ENCODE data around the gene BZW1. TPM values are rescaled to one million over a fixed set of nuclear protein-coding genes. Genes with fewer than 3 reads are reported as not detected.

The BZW1 gene
- total and polyA plus RNA-seq, 4 donors = 37.4 to 226 (median 170) TPM

GRCh38 chr2:200863782-200864175 is 52.1 kb downstream of the BZW1 start:
- Histone ChIP-seq H3K27me3 (ENCODE audit: control insufficient read depth in 3 of 3, insufficient read depth in 3 of 3, low read length in 2 of 3) (no peaks in the 10 kb centered on the region), H3K36me3 (ENCODE audit: control insufficient read depth in 4 of 4, insufficient read depth in 4 of 4, low read length in 4 of 4) (peaks cover 5 to 33% (median 12%) of the 10 kb centered on the region in 4 donors), H3K9me3 (ENCODE audit: control insufficient read depth in 4 of 4, insufficient read depth in 3 of 4, low read length in 3 of 4) (no peaks in the 10 kb centered on the region), H3K4me1 (ENCODE audit: control insufficient read depth in 5 of 5, insufficient read depth in 5 of 5, low read length in 5 of 5) (peaks cover 2 to 34% (median 7%) of the 10 kb centered on the region in 5 donors), H3K9ac (ENCODE audit: insufficient read depth in 1 of 2, low read length in 2 of 2) (peak overlapping the region; percentile 99 to 100), H3K4me3 (peak overlapping the region; percentile 99), H3K27ac (ENCODE audit: low read depth in 1 of 2, low read length in 1 of 2) (peak overlapping the region; percentile 99 to 100)
- 0% methylated on average over 19 of the region's 19 CpGs for WGBS, 2 donors
- no peak for ATAC-seq (ENCODE audit: insufficient read depth, low FRiP score)
- TF ChIP-seq CTCF (IDR thresholded peaks at IDR 0.05; ENCODE audit: control extremely low read depth, extremely low read depth) = no peak
- peak in 2 of 3 donors; percentile 57 to 71 for DNase-seq

- Histone ChIP-seq H3K9ac (ENCODE audit: insufficient read depth in 1 of 2, low read length in 2 of 2) (peak within 1 kb of the TSS; percentile 99 to 100), H3K9me3 (ENCODE audit: control insufficient read depth in 4 of 4, insufficient read depth in 3 of 4, low read length in 3 of 4) (no peaks in the 10 kb centered on the region), H3K36me3 (ENCODE audit: control insufficient read depth in 4 of 4, insufficient read depth in 4 of 4, low read length in 4 of 4) (peaks cover 2 to 27% (median 8%) of the 10 kb centered on the region in 4 donors), H3K4me1 (ENCODE audit: control insufficient read depth in 5 of 5, insufficient read depth in 5 of 5, low read length in 5 of 5) (peaks cover 0 to 34% (median 3%) of the 10 kb centered on the region in 5 donors), H3K4me3 (peak within 1 kb of the TSS; percentile 99), H3K27me3 (ENCODE audit: control insufficient read depth in 3 of 3, insufficient read depth in 3 of 3, low read length in 2 of 3) (no peaks in the 10 kb centered on the region), H3K27ac (ENCODE audit: low read depth in 1 of 2, low read length in 1 of 2) (peak within 1 kb of the TSS; percentile 99 to 100)
- peak; percentile 97 to 98 (median 98) for DNase-seq
- peak; percentile 92 for ATAC-seq (ENCODE audit: insufficient read depth, low FRiP score)
- 1 to 2% methylated on average over 86 to 89 of the region's 89 CpGs for WGBS, 2 donors
- TF ChIP-seq CTCF (IDR thresholded peaks at IDR 0.05; ENCODE audit: control extremely low read depth, extremely low read depth) = no peak
Measured at GRCh38 chr2:200864176-200865034, 52.7 kb downstream of the BZW1 start, which contains the start of gene CLK1. Gene CLK1 (minus strand): TSS chr2:200864658. CDS start chr2:200861862, 2,796 bp downstream.

GRCh38 chr2:200869014-200869413 is 57.3 kb downstream of the BZW1 start:
- DNase-seq = no peak
- no peak for TF ChIP-seq CTCF (IDR thresholded peaks at IDR 0.05; ENCODE audit: control extremely low read depth, extremely low read depth)
- no peaks in the 10 kb centered on the region for H3K27me3 ChIP-seq (ENCODE audit: control insufficient read depth in 3 of 3, insufficient read depth in 3 of 3, low read length in 2 of 3)
- 69 to 71% methylated on average over 2 of the region's 2 CpGs for WGBS, 2 donors
- no peak overlapping the region for H3K9ac ChIP-seq (ENCODE audit: insufficient read depth in 1 of 2, low read length in 2 of 2)
- H3K9me3 ChIP-seq (ENCODE audit: control insufficient read depth in 4 of 4, insufficient read depth in 3 of 4, low read length in 3 of 4) = no peaks in the 10 kb centered on the region
- H3K27ac ChIP-seq (ENCODE audit: low read depth in 1 of 2, low read length in 1 of 2) = no peak overlapping the region
- H3K36me3 ChIP-seq (ENCODE audit: control insufficient read depth in 4 of 4, insufficient read depth in 4 of 4, low read length in 4 of 4) = peaks cover 0 to 13% (median 7%) of the 10 kb centered on the region in 4 donors
- peaks cover 0 to 9% (median 3%) of the 10 kb centered on the region in 5 donors for H3K4me1 ChIP-seq (ENCODE audit: control insufficient read depth in 5 of 5, insufficient read depth in 5 of 5, low read length in 5 of 5)
- H3K4me3 ChIP-seq = no peak overlapping the region
- ATAC-seq (ENCODE audit: insufficient read depth, low FRiP score) = no peak

Data from lung (tissue), 12 donors.